C4-2B (cell line): ENCODE data around the gene FOXJ2.

Experiments
- ZFX ChIP-seq: fragments of 450-650 bp; IDR thresholded peaks from 2 replicates; pipeline ENCODE4 v1.6.1; 2017
- TF ChIP-seq, protein P1 (sequence below): fragments of 450-650 bp; conservative IDR thresholded peaks from 2 replicates; pipeline ENCODE4 v1.5.1; 2017; ENCODE audit warnings: mild to moderate bottlenecking

DNA sequence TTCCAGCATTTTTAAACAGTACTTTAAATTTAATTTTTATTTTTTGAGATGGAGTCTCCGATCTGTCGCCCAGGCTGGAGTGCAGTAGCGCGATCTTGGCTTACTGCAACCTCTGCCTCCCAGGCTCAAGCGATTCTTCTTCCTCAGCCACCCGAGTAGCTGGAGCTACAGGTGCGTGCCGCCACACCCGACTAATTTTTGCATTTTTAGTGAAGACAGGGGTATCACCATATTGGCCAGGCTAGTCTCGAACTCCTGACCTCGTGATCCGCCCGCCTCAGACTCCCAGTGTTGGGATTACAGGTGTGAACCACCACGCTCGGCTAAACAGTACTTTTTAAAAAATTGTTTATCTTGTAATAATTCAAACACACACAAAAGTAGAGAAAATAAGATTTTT is 4.2 kb upstream of the FOXJ2 start:
- TF ChIP-seq, protein P1, sequence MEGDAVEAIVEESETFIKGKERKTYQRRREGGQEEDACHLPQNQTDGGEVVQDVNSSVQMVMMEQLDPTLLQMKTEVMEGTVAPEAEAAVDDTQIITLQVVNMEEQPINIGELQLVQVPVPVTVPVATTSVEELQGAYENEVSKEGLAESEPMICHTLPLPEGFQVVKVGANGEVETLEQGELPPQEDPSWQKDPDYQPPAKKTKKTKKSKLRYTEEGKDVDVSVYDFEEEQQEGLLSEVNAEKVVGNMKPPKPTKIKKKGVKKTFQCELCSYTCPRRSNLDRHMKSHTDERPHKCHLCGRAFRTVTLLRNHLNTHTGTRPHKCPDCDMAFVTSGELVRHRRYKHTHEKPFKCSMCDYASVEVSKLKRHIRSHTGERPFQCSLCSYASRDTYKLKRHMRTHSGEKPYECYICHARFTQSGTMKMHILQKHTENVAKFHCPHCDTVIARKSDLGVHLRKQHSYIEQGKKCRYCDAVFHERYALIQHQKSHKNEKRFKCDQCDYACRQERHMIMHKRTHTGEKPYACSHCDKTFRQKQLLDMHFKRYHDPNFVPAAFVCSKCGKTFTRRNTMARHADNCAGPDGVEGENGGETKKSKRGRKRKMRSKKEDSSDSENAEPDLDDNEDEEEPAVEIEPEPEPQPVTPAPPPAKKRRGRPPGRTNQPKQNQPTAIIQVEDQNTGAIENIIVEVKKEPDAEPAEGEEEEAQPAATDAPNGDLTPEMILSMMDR: no peak
- TF ChIP-seq ZFX: no peak
